ENCODE results near the gene FUT8. TPM values are rescaled to one million over a fixed set of nuclear protein-coding genes. Genes with fewer than 3 reads are reported as not detected.

FUT8 gene
- total and polyA plus RNA-seq, 5 experiments from 2014 or later, result 10.0 to 51.2 (median 15.2) TPM

Small RNA genes lying within 50 kb of the gene (microRNA-seq; reads per million reads assigned to microRNA genes)
- gene MIR625 (ENCODE audit: borderline microRNAs expressed), result 2.1 reads per million
